Smooth muscle cell (in vitro differentiated cells): ENCODE results near the gene ACCSL. TPM values are rescaled to one million over a fixed set of nuclear protein-coding genes. Genes with fewer than 3 reads are reported as not detected.

Experiments used
- DNase-seq: peaks from one replicate; lab custom pipeline; 2025; ENCODE audit not compliant: unreplicated experiment; lab: John Stamatoyannopoulos, UW
- H2AFZ ChIP-seq: fragments of 200-600 bp; sonication (generic); 2 replicates; pipeline ENCODE4 v1.6.0; 2016; ENCODE audit warnings: antibody characterized with exemption, low read depth, mild to moderate bottlenecking
- H3F3A ChIP-seq: fragments of 200-600 bp; sonication (generic); 2 replicates; pipeline ENCODE4 v1.6.0; 2017; ENCODE audit warnings: antibody characterized with exemption, low read depth
- H3K27ac ChIP-seq: fragments of 200-600 bp; sonication (generic); 2 replicates; pipeline ENCODE4 v1.5.1; 2016; ENCODE audit warnings: low read depth, mild to moderate bottlenecking
- H3K27me3 ChIP-seq: fragments of 200-600 bp; sonication (generic); 2 replicates; pipeline ENCODE4 v1.6.1; 2016; ENCODE audit warnings: low read depth, mild to moderate bottlenecking
- H3K36me3 ChIP-seq: fragments of 200-600 bp; sonication (generic); 2 replicates; pipeline ENCODE4 v1.5.1; 2016; ENCODE audit warnings: low read depth
- H3K4me1 ChIP-seq: fragments of 200-600 bp; sonication (generic); 2 replicates; pipeline ENCODE4 v1.5.1; 2016; ENCODE audit warnings: low read depth
- H3K4me2 ChIP-seq: fragments of 200-600 bp; sonication (generic); 2 replicates; pipeline ENCODE4 v1.6.0; 2016; ENCODE audit warnings: mild to moderate bottlenecking
- H3K4me3 ChIP-seq: fragments of 200-600 bp; sonication (generic); 2 replicates; pipeline ENCODE4 v1.5.1; 2016; ENCODE audit warnings: mild to moderate bottlenecking
- H3K79me2 ChIP-seq: fragments of 200-600 bp; sonication (generic); 2 replicates; pipeline ENCODE4 v1.6.0; 2016; ENCODE audit warnings: low read depth, mild to moderate bottlenecking
- H3K9ac ChIP-seq: fragments of 200-600 bp; sonication (generic); 2 replicates; pipeline ENCODE4 v1.6.0; 2016; ENCODE audit warnings: low read depth
- H3K9me3 ChIP-seq: fragments of 200-600 bp; sonication (generic); replicated peaks from 2 replicates; pipeline ENCODE4 v1.5.1; 2016; ENCODE audit warnings: low read depth
- H4K20me1 ChIP-seq: fragments of 200-600 bp; sonication (generic); 2 replicates; pipeline ENCODE4 v1.6.0; 2016; ENCODE audit warnings: low read depth
- CTCF ChIP-seq: fragments of 200-600 bp; sonication (generic); IDR thresholded peaks from 2 replicates; pipeline ENCODE4 v1.5.1; 2017; ENCODE audit warnings: borderline replicate concordance, mild to moderate bottlenecking, antibody characterized with exemption; ENCODE audit not compliant: insufficient read depth, poor library complexity, severe bottlenecking
- WGBS: methylation state at CpG from one replicate; pipeline ENCODE4 v1.1.7; 2016; ENCODE audit warnings: low lambda C conversion rate; 5-methylcytosine and 5-hydroxymethylcytosine counted together
- polyA plus RNA-seq: library from polyadenylated mRNA; unstranded; fragments of >200 nt; fragmentation: Nextera tagmentation; extraction: Ambion mirVana; gene quantifications from 2 replicates; pipeline ENCODE4 v1.2.1, GENCODE V29; 2016
- total RNA-seq: library from RNA; depleted of rRNA; stranded (reverse); fragments of >200 nt; gene quantifications from 2 replicates; pipeline ENCODE4 v1.2.3, GENCODE V29; 2014

Gene ACCSL
- total and polyA plus RNA-seq, 2 experiments from 2014 or later, result not detected

- Histone ChIP-seq H3K27ac (no peak overlapping the region), H3F3A (no peaks in the 10 kb centered on the region), H3K9ac (no peak overlapping the region), H3K4me2 (no peak overlapping the region), H3K36me3 (no peaks in the 10 kb centered on the region), H4K20me1 (no peaks in the 10 kb centered on the region), H3K4me3 (no peak overlapping the region), H3K27me3 (no peaks in the 10 kb centered on the region), H3K9me3 (no peaks in the 10 kb centered on the region), H2AFZ (no peak overlapping the region), H3K4me1 (peaks cover 5% of the 10 kb centered on the region), H3K79me2 (no peaks in the 10 kb centered on the region)
- DNase-seq, result no peak
- WGBS, result 77% methylated on average over 5 of the region's 5 CpGs
- TF ChIP-seq CTCF, result no peak
These were observed 39.7 kb upstream of the ACCSL start for GRCh38 chr11:44008088-44008501.

- no peak for DNase-seq
These were observed 39.1 kb upstream of the ACCSL start for GRCh38 chr11:44008698-44009097.

GRCh38 chr11:44010789-44011251, 37.0 kb upstream of the ACCSL start:
- Histone ChIP-seq H3K27ac (no peak overlapping the region), H3K36me3 (no peaks in the 10 kb centered on the region), H3K4me1 (no peaks in the 10 kb centered on the region), H3K27me3 (no peaks in the 10 kb centered on the region), H3K4me3 (no peak overlapping the region), H3K4me2 (no peak overlapping the region), H3K9me3 (no peaks in the 10 kb centered on the region), H3K9ac (no peak overlapping the region), H3F3A (no peaks in the 10 kb centered on the region), H4K20me1 (no peaks in the 10 kb centered on the region), H3K79me2 (no peaks in the 10 kb centered on the region), H2AFZ (no peak overlapping the region)
- DNase-seq, result no peak
- no peak for TF ChIP-seq CTCF
- WGBS, result 87% methylated on average over 4 of the region's 4 CpGs

More at GRCh38 chr11:44008698-44009097, 39.1 kb upstream of the ACCSL start:
- Histone ChIP-seq H4K20me1 (no peaks in the 10 kb centered on the region), H3K36me3 (no peaks in the 10 kb centered on the region), H3K4me1 (peaks cover 5% of the 10 kb centered on the region), H3K79me2 (no peaks in the 10 kb centered on the region), H3K4me3 (no peak overlapping the region), H3K9ac (no peak overlapping the region), H3K27me3 (no peaks in the 10 kb centered on the region), H3K4me2 (no peak overlapping the region), H2AFZ (no peak overlapping the region), H3F3A (no peaks in the 10 kb centered on the region), H3K27ac (no peak overlapping the region), H3K9me3 (no peaks in the 10 kb centered on the region)
- TF ChIP-seq CTCF, result no peak
- WGBS, result 93% methylated on average over 3 of the region's 3 CpGs

- H3K4me3 ChIP-seq, result no peak overlapping the region
- H4K20me1 ChIP-seq, result no peaks in the 10 kb centered on the region
- no peak for DNase-seq
- TF ChIP-seq CTCF, result no peak
- H3K4me1 ChIP-seq, result no peaks in the 10 kb centered on the region
- no peaks in the 10 kb centered on the region for H3K9me3 ChIP-seq
- H2AFZ ChIP-seq, result no peak overlapping the region
- no peak overlapping the region for H3K9ac ChIP-seq
- 32% methylated on average over 1 of the region's 1 CpG for WGBS
- H3K27me3 ChIP-seq, result no peaks in the 10 kb centered on the region
- no peak overlapping the region for H3K4me2 ChIP-seq
- H3K36me3 ChIP-seq, result no peaks in the 10 kb centered on the region
- H3F3A ChIP-seq, result no peaks in the 10 kb centered on the region
- H3K27ac ChIP-seq, result no peak overlapping the region
- H3K79me2 ChIP-seq, result no peaks in the 10 kb centered on the region
These were observed 36.0 kb upstream of the ACCSL start for GRCh38 chr11:44011797-44012196.
